GM12878 (cell line): Measurements from ENCODE around the gene EPHA4.

Source experiments
- FOS ChIP-seq: IDR thresholded peaks from 3 replicates; pipeline ENCODE4 v1.6.1; 2011; ENCODE audit warnings: borderline replicate concordance; ENCODE audit not compliant: insufficient read length; ENCODE audit errors: extremely low read depth
- TF ChIP-seq, protein P1 (sequence below), 3 experiments: IDR thresholded peaks in 2 of 3; conservative IDR thresholded peaks in 1 of 3; 2 replicates each; pipeline ENCODE4 v1.5.1; 2011; ENCODE audit warnings: low read depth in 3 of 3, low read length in 3 of 3, mild to moderate bottlenecking in 3 of 3, control low read depth in 2 of 3, moderate library complexity in 2 of 3, inconsistent platforms in 1 of 3, mixed read lengths in 1 of 3; ENCODE audit not compliant: control insufficient read depth in 2 of 3, insufficient read depth in 1 of 3; ENCODE audit errors: extremely low read depth in 1 of 3

DNA sequence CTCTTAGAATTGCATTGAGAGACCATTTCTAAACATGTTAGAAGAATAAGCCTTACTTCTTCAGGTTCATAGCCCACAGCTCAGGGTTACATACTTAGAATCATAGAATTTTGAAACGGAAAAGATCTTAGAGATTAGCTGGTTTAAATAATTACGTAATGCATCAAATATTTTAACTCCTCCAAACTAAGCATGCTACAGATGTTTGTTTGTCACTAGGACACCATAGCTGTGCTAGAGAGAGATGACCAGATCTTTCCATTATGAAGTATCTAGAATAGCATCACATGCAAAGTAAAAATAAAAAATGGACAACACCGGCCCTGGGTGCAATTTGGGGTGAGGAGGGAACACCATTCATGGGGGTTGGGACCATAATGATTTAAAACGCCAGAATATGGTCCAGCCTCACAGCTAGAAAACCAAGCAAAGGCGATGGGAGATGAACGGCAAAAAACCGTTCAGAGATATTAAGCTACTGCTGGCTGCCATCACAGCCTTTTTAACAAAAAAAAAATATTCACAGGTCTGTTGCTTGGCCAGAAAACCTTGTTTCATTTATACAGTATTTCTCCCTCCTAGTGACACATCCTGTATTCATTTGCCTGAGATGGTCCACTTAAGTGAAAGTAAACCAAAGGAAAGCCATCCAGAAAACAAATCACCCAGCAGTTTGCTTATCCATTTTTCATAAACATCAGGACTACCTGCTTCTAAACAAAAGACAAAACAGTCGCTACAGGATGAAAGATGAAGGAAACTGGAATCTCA is 94.2 kb downstream of the EPHA4 start:
- TF ChIP-seq, protein P1, sequence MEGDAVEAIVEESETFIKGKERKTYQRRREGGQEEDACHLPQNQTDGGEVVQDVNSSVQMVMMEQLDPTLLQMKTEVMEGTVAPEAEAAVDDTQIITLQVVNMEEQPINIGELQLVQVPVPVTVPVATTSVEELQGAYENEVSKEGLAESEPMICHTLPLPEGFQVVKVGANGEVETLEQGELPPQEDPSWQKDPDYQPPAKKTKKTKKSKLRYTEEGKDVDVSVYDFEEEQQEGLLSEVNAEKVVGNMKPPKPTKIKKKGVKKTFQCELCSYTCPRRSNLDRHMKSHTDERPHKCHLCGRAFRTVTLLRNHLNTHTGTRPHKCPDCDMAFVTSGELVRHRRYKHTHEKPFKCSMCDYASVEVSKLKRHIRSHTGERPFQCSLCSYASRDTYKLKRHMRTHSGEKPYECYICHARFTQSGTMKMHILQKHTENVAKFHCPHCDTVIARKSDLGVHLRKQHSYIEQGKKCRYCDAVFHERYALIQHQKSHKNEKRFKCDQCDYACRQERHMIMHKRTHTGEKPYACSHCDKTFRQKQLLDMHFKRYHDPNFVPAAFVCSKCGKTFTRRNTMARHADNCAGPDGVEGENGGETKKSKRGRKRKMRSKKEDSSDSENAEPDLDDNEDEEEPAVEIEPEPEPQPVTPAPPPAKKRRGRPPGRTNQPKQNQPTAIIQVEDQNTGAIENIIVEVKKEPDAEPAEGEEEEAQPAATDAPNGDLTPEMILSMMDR (IDR thresholded peaks at IDR 0.05 in 2 of 3, conservative IDR thresholded peaks at IDR 0.05 in 1 of 3; ENCODE audit: control insufficient read depth in 2 of 3, extremely low read depth in 1 of 3, insufficient read depth in 1 of 3, low read depth in 3 of 3, low read length in 3 of 3) = no peak
- TF ChIP-seq FOS = no peak
